Measurements from ENCODE around the gene C16orf46.

Gene C16orf46

GRCh38 chr16:81107511-81107910, 30.5 kb upstream of the C16orf46 start:
- Histone ChIP-seq H3K9me3 (ENCODE audit: insufficient read depth, low read length) (no peaks in the 10 kb centered on the region), H3K4me3 (ENCODE audit: insufficient read length, low read depth) (no peak overlapping the region), H3K4me1 (ENCODE audit: insufficient read depth, insufficient read length) (no peaks in the 10 kb centered on the region), H3K9ac (ENCODE audit: insufficient read length, low read depth) (no peak overlapping the region), H3K36me3 (ENCODE audit: insufficient read depth, insufficient read length, low read length) (no peaks in the 10 kb centered on the region), H3K27me3 (ENCODE audit: insufficient read depth, insufficient read length) (no peaks in the 10 kb centered on the region)
- no peak for TF ChIP-seq ZNF274 (IDR thresholded peaks at IDR 0.05; ENCODE audit: low read depth, low read length)
- TF ChIP-seq YY1 (IDR thresholded peaks at IDR 0.05; ENCODE audit: insufficient read depth, insufficient read length): no peak
- TF ChIP-seq SUZ12 (IDR thresholded peaks at IDR 0.05; ENCODE audit: extremely low read depth, insufficient read depth, insufficient read length): no peak
- no peak for DNase-seq (ENCODE audit: low read depth, low spot score)

GRCh38 chr16:81106826-81107503, 29.9 kb upstream of the C16orf46 start:
- Histone ChIP-seq H3K4me3 (ENCODE audit: insufficient read length, low read depth) (no peak overlapping the region), H3K27me3 (ENCODE audit: insufficient read depth, insufficient read length) (no peaks in the 10 kb centered on the region), H3K9me3 (ENCODE audit: insufficient read depth, low read length) (no peaks in the 10 kb centered on the region), H3K36me3 (ENCODE audit: insufficient read depth, insufficient read length, low read length) (no peaks in the 10 kb centered on the region), H3K4me1 (ENCODE audit: insufficient read depth, insufficient read length) (no peaks in the 10 kb centered on the region), H3K9ac (ENCODE audit: insufficient read length, low read depth) (no peak overlapping the region)
- no peak for DNase-seq (ENCODE audit: low read depth, low spot score)
- no peak for TF ChIP-seq YY1 (IDR thresholded peaks at IDR 0.05; ENCODE audit: insufficient read depth, insufficient read length)
- TF ChIP-seq SUZ12 (IDR thresholded peaks at IDR 0.05; ENCODE audit: extremely low read depth, insufficient read depth, insufficient read length): no peak
- TF ChIP-seq ZNF274 (IDR thresholded peaks at IDR 0.05; ENCODE audit: low read depth, low read length): no peak

GRCh38 chr16:81105946-81106345, 28.9 kb upstream of the C16orf46 start:
- H3K9me3 ChIP-seq (ENCODE audit: insufficient read depth, low read length): no peaks in the 10 kb centered on the region
- H3K9ac ChIP-seq (ENCODE audit: insufficient read length, low read depth): no peak overlapping the region
- no peak for DNase-seq (ENCODE audit: low read depth, low spot score)
- H3K36me3 ChIP-seq (ENCODE audit: insufficient read depth, insufficient read length, low read length): no peaks in the 10 kb centered on the region
- H3K4me3 ChIP-seq (ENCODE audit: insufficient read length, low read depth): no peak overlapping the region
- H3K27me3 ChIP-seq (ENCODE audit: insufficient read depth, insufficient read length): no peaks in the 10 kb centered on the region
- H3K4me1 ChIP-seq (ENCODE audit: insufficient read depth, insufficient read length): no peaks in the 10 kb centered on the region
- TF ChIP-seq ZNF274 (IDR thresholded peaks at IDR 0.05; ENCODE audit: low read depth, low read length) (no peak), YY1 (IDR thresholded peaks at IDR 0.05; ENCODE audit: insufficient read depth, insufficient read length) (no peak), SUZ12 (IDR thresholded peaks at IDR 0.05; ENCODE audit: extremely low read depth, insufficient read depth, insufficient read length) (no peak)

GRCh38 chr16:81101702-81102101, 24.7 kb upstream of the C16orf46 start:
- DNase-seq (ENCODE audit: low read depth, low spot score): no peak
- Histone ChIP-seq H3K36me3 (ENCODE audit: insufficient read depth, insufficient read length, low read length) (no peaks in the 10 kb centered on the region), H3K9ac (ENCODE audit: insufficient read length, low read depth) (peak overlapping the region; percentile 0), H3K27me3 (ENCODE audit: insufficient read depth, insufficient read length) (no peaks in the 10 kb centered on the region), H3K9me3 (ENCODE audit: insufficient read depth, low read length) (peaks cover 6% of the 10 kb centered on the region), H3K4me1 (ENCODE audit: insufficient read depth, insufficient read length) (peaks cover 2% of the 10 kb centered on the region), H3K4me3 (ENCODE audit: insufficient read length, low read depth) (no peak overlapping the region)
- TF ChIP-seq SUZ12 (IDR thresholded peaks at IDR 0.05; ENCODE audit: extremely low read depth, insufficient read depth, insufficient read length) (no peak), ZNF274 (IDR thresholded peaks at IDR 0.05; ENCODE audit: low read depth, low read length) (no peak), YY1 (IDR thresholded peaks at IDR 0.05; ENCODE audit: insufficient read depth, insufficient read length) (no peak)

- Histone ChIP-seq H3K4me1 (ENCODE audit: insufficient read depth, insufficient read length) (peaks cover 2% of the 10 kb centered on the region), H3K9me3 (ENCODE audit: insufficient read depth, low read length) (peaks cover 7% of the 10 kb centered on the region), H3K27me3 (ENCODE audit: insufficient read depth, insufficient read length) (no peaks in the 10 kb centered on the region), H3K4me3 (ENCODE audit: insufficient read length, low read depth) (no peak overlapping the region), H3K36me3 (ENCODE audit: insufficient read depth, insufficient read length, low read length) (no peaks in the 10 kb centered on the region), H3K9ac (ENCODE audit: insufficient read length, low read depth) (no peak overlapping the region)
- TF ChIP-seq SUZ12 (IDR thresholded peaks at IDR 0.05; ENCODE audit: extremely low read depth, insufficient read depth, insufficient read length): no peak
- TF ChIP-seq ZNF274 (IDR thresholded peaks at IDR 0.05; ENCODE audit: low read depth, low read length): no peak
- no peak for TF ChIP-seq YY1 (IDR thresholded peaks at IDR 0.05; ENCODE audit: insufficient read depth, insufficient read length)
- no peak for DNase-seq (ENCODE audit: low read depth, low spot score)
These were observed 22.9 kb upstream of the C16orf46 start for GRCh38 chr16:81099958-81100357.

- Histone ChIP-seq H3K9ac (ENCODE audit: insufficient read length, low read depth) (no peak overlapping the region), H3K27me3 (ENCODE audit: insufficient read depth, insufficient read length) (no peaks in the 10 kb centered on the region), H3K4me3 (ENCODE audit: insufficient read length, low read depth) (no peak overlapping the region), H3K9me3 (ENCODE audit: insufficient read depth, low read length) (peaks cover 7% of the 10 kb centered on the region), H3K4me1 (ENCODE audit: insufficient read depth, insufficient read length) (peaks cover 2% of the 10 kb centered on the region), H3K36me3 (ENCODE audit: insufficient read depth, insufficient read length, low read length) (no peaks in the 10 kb centered on the region)
- TF ChIP-seq YY1 (IDR thresholded peaks at IDR 0.05; ENCODE audit: insufficient read depth, insufficient read length) (no peak), ZNF274 (IDR thresholded peaks at IDR 0.05; ENCODE audit: low read depth, low read length) (no peak), SUZ12 (IDR thresholded peaks at IDR 0.05; ENCODE audit: extremely low read depth, insufficient read depth, insufficient read length) (no peak)
- DNase-seq (ENCODE audit: low read depth, low spot score): no peak
These were observed 20.2 kb upstream of the C16orf46 start for GRCh38 chr16:81097230-81097629.

GRCh38 chr16:81096715-81097208, 19.7 kb upstream of the C16orf46 start:
- no peak for DNase-seq (ENCODE audit: low read depth, low spot score)
- TF ChIP-seq YY1 (IDR thresholded peaks at IDR 0.05; ENCODE audit: insufficient read depth, insufficient read length) (no peak), ZNF274 (IDR thresholded peaks at IDR 0.05; ENCODE audit: low read depth, low read length) (no peak), SUZ12 (IDR thresholded peaks at IDR 0.05; ENCODE audit: extremely low read depth, insufficient read depth, insufficient read length) (no peak)
- Histone ChIP-seq H3K4me3 (ENCODE audit: insufficient read length, low read depth) (no peak overlapping the region), H3K9me3 (ENCODE audit: insufficient read depth, low read length) (peaks cover 7% of the 10 kb centered on the region), H3K27me3 (ENCODE audit: insufficient read depth, insufficient read length) (no peaks in the 10 kb centered on the region), H3K9ac (ENCODE audit: insufficient read length, low read depth) (no peak overlapping the region), H3K36me3 (ENCODE audit: insufficient read depth, insufficient read length, low read length) (peaks cover 3% of the 10 kb centered on the region), H3K4me1 (ENCODE audit: insufficient read depth, insufficient read length) (peaks cover 2% of the 10 kb centered on the region)

Measured in NT2/D1 (cell line).